HepG2 (cell line): Measurements from ENCODE around the gene ACBD3. TPM values are rescaled to one million over a fixed set of nuclear protein-coding genes. Genes with fewer than 3 reads are reported as not detected.
A peak's percentile ranks its signal among the peaks of the same experiment; 100 is the strongest.

Experiments
- ATAC-seq: fragments of 200-7000 bp; cut with Tn5 transposase; 3 replicates; pipeline ENCODE4 v1.9.1; 2020; ENCODE audit warnings: mild to moderate bottlenecking, moderate library complexity
- BruUV-seq: library from RNA; stranded (reverse); fragments of 400-500 nt; replicated peaks from 2 replicates; lab custom pipeline; 2021; lab: Mats Ljungman, UMichigan
- CTCF ChIA-PET: fragments of 300-600 bp; formaldehyde crosslinking; extraction: SDS; loops from one replicate; lab custom pipeline; 2021; ENCODE audit warnings: low total read pairs, inconsistent platforms, low intra/inter-chr PET ratio; lab: Yijun Ruan, JAX
- POLR2A ChIA-PET: fragments of 350-600 bp; sonication (Branson Sonifier 250); formaldehyde crosslinking; loops from one replicate; lab custom pipeline; 2020; ENCODE audit warnings: antibody characterized with exemption, inconsistent platforms; lab: Yijun Ruan, JAX
- DNase-seq: peaks from one replicate; pipeline ENCODE4 v3.0.0-alpha.2; 2015; ENCODE audit warnings: low spot score
- FAIRE-seq: peaks from 3 replicates; lab custom pipeline; 2011; peaks lifted over from hg19 to GRCh38; lab: Jason Lieb, UNC
- H2AFZ ChIP-seq: one replicate; pipeline ENCODE4 v1.6.1; 2011; ENCODE audit warnings: low read length, inconsistent platforms
- H3K27ac ChIP-seq: fragments of 300-600 bp; 3 replicates; pipeline ENCODE4 v1.8.0; 2011; ENCODE audit warnings: mixed run types, mild to moderate bottlenecking, mixed read lengths, low read length, inconsistent platforms; ENCODE audit not compliant: insufficient read depth; ENCODE audit errors: extremely low read length
- H3K27me3 ChIP-seq, 2 experiments: fragments of 200-600 bp in 1 of 2; 2 replicates in 1 of 2; 3 replicates in 1 of 2; pipeline versions ENCODE4 v1.6.0 to v1.8.0; 2011; ENCODE audit warnings: low read length in 2 of 2, mild to moderate bottlenecking in 2 of 2, moderate library complexity in 2 of 2, inconsistent platforms in 1 of 2; ENCODE audit not compliant: insufficient read depth in 2 of 2, control insufficient read depth in 1 of 2
- H3K36me3 ChIP-seq, 2 experiments: fragments of 200-600 bp in 1 of 2; replicated peaks in 1 of 2; 2 replicates in 1 of 2; 3 replicates in 1 of 2; pipeline versions ENCODE4 v1.5.1 to v1.8.0; 2011; ENCODE audit warnings: low read length in 2 of 2, inconsistent platforms in 1 of 2; ENCODE audit not compliant: insufficient read depth in 2 of 2, control insufficient read depth in 1 of 2
- H3K4me1 ChIP-seq: 2 replicates; pipeline ENCODE4 v1.5.1; 2012; ENCODE audit warnings: low read length, inconsistent platforms; ENCODE audit not compliant: insufficient read depth
- H3K4me2 ChIP-seq: 2 replicates; pipeline ENCODE4 v1.6.0; 2011; ENCODE audit warnings: low read depth, low read length, inconsistent platforms
- H3K4me3 ChIP-seq, 3 experiments: fragments of 200-600 bp in 1 of 3; sonication (generic), shearing (Covaris generic) in 1 of 3; replicated peaks in 1 of 3; 2 replicates each; pipeline ENCODE4 v1.5.1; 2011 to 2016; ENCODE audit warnings: low read length in 3 of 3, inconsistent platforms in 2 of 3, low read depth in 2 of 3, mild to moderate bottlenecking in 2 of 3, control low read depth in 1 of 3, mixed read lengths in 1 of 3; ENCODE audit not compliant: insufficient read depth in 1 of 3
- H3K79me2 ChIP-seq: one replicate; pipeline ENCODE4 v1.6.1; 2011; ENCODE audit warnings: low read length, inconsistent platforms; ENCODE audit not compliant: insufficient read depth
- H3K9ac ChIP-seq: 2 replicates; pipeline ENCODE4 v1.6.0; 2011; ENCODE audit warnings: mild to moderate bottlenecking, low read depth, low read length, inconsistent platforms; ENCODE audit not compliant: insufficient read depth
- H3K9me3 ChIP-seq: 2 replicates; pipeline ENCODE4 v1.5.1; 2012; ENCODE audit warnings: mild to moderate bottlenecking, low read length
- H4K20me1 ChIP-seq: 2 replicates; pipeline ENCODE4 v1.6.0; 2011; ENCODE audit warnings: inconsistent platforms, mild to moderate bottlenecking, low read length, moderate library complexity; ENCODE audit not compliant: insufficient read depth
- ARID2 ChIP-seq: sonication (generic); formaldehyde crosslinking; IDR thresholded peaks from 2 replicates; pipeline ENCODE4 v1.8.1; 2022; ENCODE audit warnings: mild to moderate bottlenecking, missing genetic modification reagents, borderline replicate concordance
- CCAR2 ChIP-seq: fragments of 200-400 bp; formaldehyde crosslinking; optimal IDR thresholded peaks from 2 replicates; pipeline ENCODE3; 2018; ENCODE audit warnings: low read depth, mild to moderate bottlenecking, low read length, moderate library complexity
- HMG20B ChIP-seq: conservative IDR thresholded peaks from 2 replicates; pipeline ENCODE4 v1.6.1; 2016; ENCODE audit warnings: missing genetic modification reagents, missing compliant biosample characterization
- HNRNPLL ChIP-seq: fragments of 200-400 bp; formaldehyde crosslinking; IDR thresholded peaks from 2 replicates; pipeline ENCODE4 v1.6.1; 2017; ENCODE audit warnings: mild to moderate bottlenecking, low read depth, low read length; ENCODE audit not compliant: poor library complexity, severe bottlenecking
- NONO ChIP-seq, 2 experiments: fragments of 450-650 bp in 1 of 2; sonication (generic) in 1 of 2; formaldehyde crosslinking in 1 of 2; IDR thresholded peaks in 1 of 2; conservative IDR thresholded peaks in 1 of 2; 2 replicates each; pipeline versions ENCODE4 v1.6.1 to v1.8.0; 2017 to 2022; ENCODE audit warnings: mild to moderate bottlenecking in 1 of 2, missing genetic modification reagents in 1 of 2, moderate library complexity in 1 of 2
- RBFOX2 ChIP-seq: fragments of 200-400 bp; formaldehyde crosslinking; IDR thresholded peaks from 2 replicates; pipeline ENCODE4 v1.6.1; 2017; ENCODE audit warnings: low read depth, mild to moderate bottlenecking, low read length
- RFX5 ChIP-seq: IDR thresholded peaks from 2 replicates; pipeline ENCODE4 v1.6.1; 2011; ENCODE audit warnings: low read depth, low read length, improper control_type of control experiment
- SAP130 ChIP-seq: IDR thresholded peaks from 2 replicates; pipeline ENCODE4 v1.6.1; 2016; ENCODE audit warnings: low read depth
- THAP11 ChIP-seq: IDR thresholded peaks from 2 replicates; pipeline ENCODE4 v1.6.1; 2016; ENCODE audit warnings: missing biosample characterization, missing genetic modification reagents
- ZNF12 ChIP-seq: sonication (generic); formaldehyde crosslinking; IDR thresholded peaks from 2 replicates; pipeline ENCODE4 v1.5.0; 2020; ENCODE audit warnings: missing genetic modification reagents
- ZNF367 ChIP-seq: sonication (generic); formaldehyde crosslinking; IDR thresholded peaks from 2 replicates; pipeline ENCODE4 v1.4.0; 2020; ENCODE audit warnings: missing genetic modification reagents, borderline replicate concordance
- ZNF83 ChIP-seq: sonication (generic); formaldehyde crosslinking; IDR thresholded peaks from 2 replicates; pipeline ENCODE4 v1.4.0; 2020; ENCODE audit warnings: missing genetic modification reagents, mild to moderate bottlenecking, borderline replicate concordance
- WGBS: methylation state at CpG from one replicate; pipeline ENCODE4 v1.1.6; 2017; ENCODE audit warnings: low lambda C conversion rate; 5-methylcytosine and 5-hydroxymethylcytosine counted together
- in situ Hi-C: cut with HindIII; loops from 2 replicates; pipeline ENCODE4 v1.10.0; 2017; ENCODE audit warnings: low pct_unique_long_range_greater_than_20kb; ENCODE audit not compliant: extremely low pct_ligation_motif_present
- intact Hi-C: fragments of 100-400 bp; cut with micrococcal nuclease; formaldehyde crosslinking; loops from one replicate; pipeline ENCODE4 v1.10.0; 2022; ENCODE audit not compliant: unreplicated experiment
- polyA plus RNA-seq, 8 experiments: library from polyadenylated mRNA; depleted of rRNA in 3 of 8; stranded (reverse) in 7 of 8; unstranded in 1 of 8; fragments of >200 nt; fragmentation: Illumina TruSeq in 4 of 8; extraction: Trizol in 4 of 8; gene quantifications; 2 replicates each; pipeline versions ENCODE4 v1.2.1 to v1.2.3, GENCODE V29; 2011 to 2016; ENCODE audit warnings: low read depth in 4 of 8, missing spikeins in 1 of 8, mixed read lengths in 1 of 8; ENCODE audit not compliant: insufficient read depth in 1 of 8
- total RNA-seq, 5 experiments: library from RNA; depleted of rRNA; stranded (reverse); fragments of >200 nt; fragmentation: Illumina TruSeq; extraction: Trizol; gene quantifications; 2 replicates each; pipeline ENCODE4 v1.2.3, GENCODE V29; 2016; ENCODE audit warnings: low read depth in 1 of 5
- TF ChIP-seq, protein P1 (sequence below): sonication (generic); formaldehyde crosslinking; IDR thresholded peaks from 2 replicates; pipeline ENCODE4 v1.5.1; 2020; ENCODE audit warnings: missing genetic modification reagents, mild to moderate bottlenecking, borderline replicate concordance
- TF ChIP-seq, protein P2 (sequence below): sonication (generic); formaldehyde crosslinking; IDR thresholded peaks from 2 replicates; pipeline ENCODE4 v1.4.0; 2020; ENCODE audit warnings: missing genetic modification reagents
- TF ChIP-seq, protein P3 (sequence below): sonication (generic); formaldehyde crosslinking; conservative IDR thresholded peaks from 2 replicates; pipeline ENCODE4 v1.8.0; 2022; ENCODE audit warnings: mild to moderate bottlenecking, moderate library complexity, missing genetic modification reagents

Gene ACBD3
- total and polyA plus RNA-seq, 2 of the 13 experiments (the other 11 are each of a cell fraction or from before 2014, with no cell fraction given), result 24.3 to 39.3 TPM

DNA sequence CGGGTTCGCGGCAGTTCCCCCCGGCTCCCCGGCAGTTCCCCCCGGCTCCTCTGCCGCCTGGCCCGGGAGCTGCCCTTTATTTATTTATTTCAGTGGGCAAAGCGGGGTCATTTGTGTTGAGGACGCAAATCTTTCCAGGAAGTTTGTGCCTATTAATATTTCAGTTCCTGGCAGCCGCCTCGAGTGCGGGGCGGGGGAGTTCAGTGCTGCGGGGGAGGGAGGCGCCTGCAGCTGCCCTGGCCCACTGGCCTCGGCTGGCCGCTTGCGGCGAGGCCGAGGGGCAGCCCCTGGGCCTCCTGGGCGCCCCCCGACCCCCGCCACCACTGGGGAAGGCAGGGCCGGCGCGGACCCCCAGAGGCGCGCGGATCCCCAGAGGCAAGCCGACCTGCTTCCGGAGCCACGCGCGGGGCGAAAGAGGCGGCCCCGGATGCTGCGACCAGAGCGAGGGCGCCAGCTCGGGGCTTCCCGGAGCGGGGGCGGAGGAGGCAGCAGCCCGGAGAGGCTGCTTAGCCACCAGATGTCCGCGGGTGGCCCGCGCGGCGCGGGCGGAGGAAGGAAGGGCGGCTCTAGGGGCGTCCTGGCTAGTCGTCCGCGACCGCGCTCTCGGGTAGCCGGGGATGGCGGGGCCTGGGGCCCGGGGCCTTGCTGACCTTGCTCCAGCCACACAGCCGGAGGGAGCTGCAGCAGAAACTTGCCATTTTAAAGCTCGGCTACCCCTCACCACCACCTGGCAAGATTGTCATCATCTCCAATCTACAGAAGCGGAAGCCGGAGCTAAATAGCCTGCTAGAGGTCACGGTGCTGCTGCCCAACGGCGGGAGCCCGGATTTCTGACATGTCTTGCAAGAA, 76.1 kb downstream of the ACBD3 start (continued):
- no peak for TF ChIP-seq CCAR2
- no peak for TF ChIP-seq ZNF367 (CRISPR knock-in tag)
- no peak for TF ChIP-seq HMG20B
- no peak for TF ChIP-seq ARID2 (CRISPR knock-in tag)
- TF ChIP-seq ZNF12 (CRISPR knock-in tag), result no peak
- 0 out of 2 replicates have a peak, but pooled peaks have one; percentile 21 for TF ChIP-seq THAP11 (CRISPR knock-in tag)

DNA sequence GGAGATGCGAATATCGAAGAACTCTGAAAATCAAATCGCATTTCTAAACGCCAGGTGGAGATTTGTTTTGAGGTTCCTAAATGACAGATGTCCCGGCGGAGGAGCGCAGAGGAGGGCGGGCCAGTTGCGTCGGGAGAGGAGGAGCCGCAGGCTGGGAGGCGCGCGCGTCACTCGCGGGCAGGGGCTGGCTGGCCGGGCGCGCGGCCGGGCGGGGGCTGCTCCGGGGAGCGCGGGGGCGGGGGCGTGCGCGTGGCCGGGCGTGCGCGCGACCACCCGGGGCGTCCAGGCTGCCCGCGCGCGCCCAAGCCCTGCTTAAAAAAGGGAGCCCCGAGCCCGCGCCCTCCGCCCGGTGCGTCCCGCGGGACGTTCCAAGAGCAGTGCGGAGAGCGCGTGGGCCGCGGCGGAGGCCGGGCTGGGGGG, 76.7 kb downstream of the ACBD3 start:
- no peak for FAIRE-seq
- in situ Hi-C loops, result no loop called here
- TF ChIP-seq, protein P1, sequence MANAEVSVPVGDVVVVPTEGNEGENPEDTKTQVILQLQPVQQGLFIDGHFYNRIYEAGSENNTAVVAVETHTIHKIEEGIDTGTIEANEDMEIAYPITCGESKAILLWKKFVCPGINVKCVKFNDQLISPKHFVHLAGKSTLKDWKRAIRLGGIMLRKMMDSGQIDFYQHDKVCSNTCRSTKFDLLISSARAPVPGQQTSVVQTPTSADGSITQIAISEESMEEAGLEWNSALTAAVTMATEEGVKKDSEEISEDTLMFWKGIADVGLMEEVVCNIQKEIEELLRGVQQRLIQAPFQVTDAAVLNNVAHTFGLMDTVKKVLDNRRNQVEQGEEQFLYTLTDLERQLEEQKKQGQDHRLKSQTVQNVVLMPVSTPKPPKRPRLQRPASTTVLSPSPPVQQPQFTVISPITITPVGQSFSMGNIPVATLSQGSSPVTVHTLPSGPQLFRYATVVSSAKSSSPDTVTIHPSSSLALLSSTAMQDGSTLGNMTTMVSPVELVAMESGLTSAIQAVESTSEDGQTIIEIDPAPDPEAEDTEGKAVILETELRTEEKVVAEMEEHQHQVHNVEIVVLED (CRISPR knock-in tag), result peak; percentile 35; the same call in 1 of the 2 replicates
- TF ChIP-seq HNRNPLL (peak; percentile 83), RFX5 (no peak), NONO (IDR thresholded peaks at IDR 0.05) (no peak), NONO (CRISPR knock-in tag; conservative IDR thresholded peaks at IDR 0.05) (peak; percentile 45; the same call in 1 of the 2 replicates), RBFOX2 (peak; percentile 54; the same call in 1 of the 2 replicates), SAP130 (CRISPR knock-in tag) (peak; percentile 49), ZNF83 (CRISPR knock-in tag) (no peak)
- TF ChIP-seq, protein P2, sequence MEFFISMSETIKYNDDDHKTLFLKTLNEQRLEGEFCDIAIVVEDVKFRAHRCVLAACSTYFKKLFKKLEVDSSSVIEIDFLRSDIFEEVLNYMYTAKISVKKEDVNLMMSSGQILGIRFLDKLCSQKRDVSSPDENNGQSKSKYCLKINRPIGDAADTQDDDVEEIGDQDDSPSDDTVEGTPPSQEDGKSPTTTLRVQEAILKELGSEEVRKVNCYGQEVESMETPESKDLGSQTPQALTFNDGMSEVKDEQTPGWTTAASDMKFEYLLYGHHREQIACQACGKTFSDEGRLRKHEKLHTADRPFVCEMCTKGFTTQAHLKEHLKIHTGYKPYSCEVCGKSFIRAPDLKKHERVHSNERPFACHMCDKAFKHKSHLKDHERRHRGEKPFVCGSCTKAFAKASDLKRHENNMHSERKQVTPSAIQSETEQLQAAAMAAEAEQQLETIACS, result peak; percentile 87
- TF ChIP-seq, protein P3, sequence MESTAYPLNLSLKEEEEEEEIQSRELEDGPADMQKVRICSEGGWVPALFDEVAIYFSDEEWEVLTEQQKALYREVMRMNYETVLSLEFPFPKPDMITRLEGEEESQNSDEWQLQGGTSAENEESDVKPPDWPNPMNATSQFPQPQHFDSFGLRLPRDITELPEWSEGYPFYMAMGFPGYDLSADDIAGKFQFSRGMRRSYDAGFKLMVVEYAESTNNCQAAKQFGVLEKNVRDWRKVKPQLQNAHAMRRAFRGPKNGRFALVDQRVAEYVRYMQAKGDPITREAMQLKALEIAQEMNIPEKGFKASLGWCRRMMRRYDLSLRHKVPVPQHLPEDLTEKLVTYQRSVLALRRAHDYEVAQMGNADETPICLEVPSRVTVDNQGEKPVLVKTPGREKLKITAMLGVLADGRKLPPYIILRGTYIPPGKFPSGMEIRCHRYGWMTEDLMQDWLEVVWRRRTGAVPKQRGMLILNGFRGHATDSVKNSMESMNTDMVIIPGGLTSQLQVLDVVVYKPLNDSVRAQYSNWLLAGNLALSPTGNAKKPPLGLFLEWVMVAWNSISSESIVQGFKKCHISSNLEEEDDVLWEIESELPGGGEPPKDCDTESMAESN (CRISPR knock-in tag), result 0 out of 2 replicates have a peak, but pooled peaks have one; percentile 47

More for the DNA sequence above, 76.7 kb downstream of the ACBD3 start:
- no peaks in the 10 kb centered on the region for H3K79me2 ChIP-seq
- peaks cover 2 to 16% of the 10 kb centered on the region in 2 experiments; a peak in 4 of 5 replicates for H3K27me3 ChIP-seq
- no peak overlapping the region for H2AFZ ChIP-seq
- peak overlapping the region; percentile 26 for H3K27ac ChIP-seq
- H3K4me3 ChIP-seq, result peak overlapping the region; percentile 65 to 77 (median 72)
- no TSS peak for BruUV-seq
- ChIA-PET CTCF (interaction anchor here (1.0 to 1.6 kb wide), 3 partner anchors 11 to 15 kb away, joined by 3 to 5 read pairs (median 5); no protein-coding TSS in a partner anchor), POLR2A (interaction anchor here (0.6 to 5.9 kb wide), 10 partner anchors 11 to 110 kb away, joined by 3 to 22 read pairs (median 4); partner anchors contain the start of genes H3-3A and SDE2)
- ATAC-seq, result peak; percentile 69
- H3K4me2 ChIP-seq, result peak overlapping the region; percentile 98
- H3K36me3 ChIP-seq, result no peaks in the 10 kb centered on the region; a peak in 1 of 5 replicates
- peak overlapping the region; percentile 56 for H3K9ac ChIP-seq
- 0% methylated on average over 4 of the region's 57 CpGs for WGBS
- intact Hi-C loops, result no loop called here
- peaks cover 34% of the 10 kb centered on the region for H3K4me1 ChIP-seq
- peak; percentile 75 for DNase-seq
- no peaks in the 10 kb centered on the region for H4K20me1 ChIP-seq
- H3K9me3 ChIP-seq, result no peaks in the 10 kb centered on the region
